HepG2 (cell line): ENCODE results near the gene SMARCE1. TPM values are rescaled to one million over a fixed set of nuclear protein-coding genes. Genes with fewer than 3 reads are reported as not detected.

Experiments used
- ATAC-seq: fragments of 200-7000 bp; cut with Tn5 transposase; 3 replicates; pipeline ENCODE4 v1.9.1; 2020; ENCODE audit warnings: mild to moderate bottlenecking, moderate library complexity
- BruUV-seq: library from RNA; stranded (reverse); fragments of 400-500 nt; replicated peaks from 2 replicates; lab custom pipeline; 2021; lab: Mats Ljungman, UMichigan
- CTCF ChIA-PET: fragments of 300-600 bp; formaldehyde crosslinking; extraction: SDS; loops from one replicate; lab custom pipeline; 2021; ENCODE audit warnings: low total read pairs, inconsistent platforms, low intra/inter-chr PET ratio; lab: Yijun Ruan, JAX
- POLR2A ChIA-PET: fragments of 350-600 bp; sonication (Branson Sonifier 250); formaldehyde crosslinking; loops from one replicate; lab custom pipeline; 2020; ENCODE audit warnings: antibody characterized with exemption, inconsistent platforms; lab: Yijun Ruan, JAX
- DNase-seq: peaks from one replicate; pipeline ENCODE4 v3.0.0-alpha.2; 2015; ENCODE audit warnings: low spot score
- FAIRE-seq: peaks from 3 replicates; lab custom pipeline; 2011; peaks lifted over from hg19 to GRCh38; lab: Jason Lieb, UNC
- H2AFZ ChIP-seq: one replicate; pipeline ENCODE4 v1.6.1; 2011; ENCODE audit warnings: low read length, inconsistent platforms
- H3K27ac ChIP-seq: fragments of 300-600 bp; 3 replicates; pipeline ENCODE4 v1.8.0; 2011; ENCODE audit warnings: mixed run types, mild to moderate bottlenecking, mixed read lengths, low read length, inconsistent platforms; ENCODE audit not compliant: insufficient read depth; ENCODE audit errors: extremely low read length
- H3K27me3 ChIP-seq, 2 experiments: fragments of 200-600 bp in 1 of 2; 2 replicates in 1 of 2; 3 replicates in 1 of 2; pipeline versions ENCODE4 v1.6.0 to v1.8.0; 2011; ENCODE audit warnings: low read length in 2 of 2, mild to moderate bottlenecking in 2 of 2, moderate library complexity in 2 of 2, inconsistent platforms in 1 of 2; ENCODE audit not compliant: insufficient read depth in 2 of 2, control insufficient read depth in 1 of 2
- H3K36me3 ChIP-seq, 2 experiments: fragments of 200-600 bp in 1 of 2; replicated peaks in 1 of 2; 2 replicates in 1 of 2; 3 replicates in 1 of 2; pipeline versions ENCODE4 v1.5.1 to v1.8.0; 2011; ENCODE audit warnings: low read length in 2 of 2, inconsistent platforms in 1 of 2; ENCODE audit not compliant: insufficient read depth in 2 of 2, control insufficient read depth in 1 of 2
- H3K4me1 ChIP-seq: 2 replicates; pipeline ENCODE4 v1.5.1; 2012; ENCODE audit warnings: low read length, inconsistent platforms; ENCODE audit not compliant: insufficient read depth
- H3K4me2 ChIP-seq: 2 replicates; pipeline ENCODE4 v1.6.0; 2011; ENCODE audit warnings: low read depth, low read length, inconsistent platforms
- H3K4me3 ChIP-seq, 3 experiments: fragments of 200-600 bp in 1 of 3; sonication (generic), shearing (Covaris generic) in 1 of 3; replicated peaks in 1 of 3; 2 replicates each; pipeline ENCODE4 v1.5.1; 2011 to 2016; ENCODE audit warnings: low read length in 3 of 3, inconsistent platforms in 2 of 3, low read depth in 2 of 3, mild to moderate bottlenecking in 2 of 3, control low read depth in 1 of 3, mixed read lengths in 1 of 3; ENCODE audit not compliant: insufficient read depth in 1 of 3
- H3K79me2 ChIP-seq: one replicate; pipeline ENCODE4 v1.6.1; 2011; ENCODE audit warnings: low read length, inconsistent platforms; ENCODE audit not compliant: insufficient read depth
- H3K9ac ChIP-seq: 2 replicates; pipeline ENCODE4 v1.6.0; 2011; ENCODE audit warnings: mild to moderate bottlenecking, low read depth, low read length, inconsistent platforms; ENCODE audit not compliant: insufficient read depth
- H3K9me3 ChIP-seq: 2 replicates; pipeline ENCODE4 v1.5.1; 2012; ENCODE audit warnings: mild to moderate bottlenecking, low read length
- H4K20me1 ChIP-seq: 2 replicates; pipeline ENCODE4 v1.6.0; 2011; ENCODE audit warnings: inconsistent platforms, mild to moderate bottlenecking, low read length, moderate library complexity; ENCODE audit not compliant: insufficient read depth
- DPF2 ChIP-seq: sonication (generic); formaldehyde crosslinking; IDR thresholded peaks from 2 replicates; pipeline ENCODE4 v1.4.0; 2020; ENCODE audit warnings: mild to moderate bottlenecking, low read depth, missing genetic modification reagents, borderline replicate concordance
- HNRNPLL ChIP-seq: fragments of 200-400 bp; formaldehyde crosslinking; IDR thresholded peaks from 2 replicates; pipeline ENCODE4 v1.6.1; 2017; ENCODE audit warnings: mild to moderate bottlenecking, low read depth, low read length; ENCODE audit not compliant: poor library complexity, severe bottlenecking
- MAFF ChIP-seq: IDR thresholded peaks from 2 replicates; pipeline ENCODE4 v1.6.1; 2011; ENCODE audit warnings: low read depth, low read length, improper control_type of control experiment
- MAFK ChIP-seq, 2 experiments: IDR thresholded peaks in 1 of 2; conservative IDR thresholded peaks in 1 of 2; 2 replicates each; pipeline ENCODE4 v1.6.1; 2011; ENCODE audit warnings: improper control_type of control experiment in 2 of 2, low read length in 2 of 2
- MED1 ChIP-seq: sonication (generic); formaldehyde crosslinking; IDR thresholded peaks from 2 replicates; pipeline ENCODE4 v1.4.0; 2020; ENCODE audit warnings: missing genetic modification reagents
- PHB2 ChIP-seq: fragments of 450-650 bp; IDR thresholded peaks from 2 replicates; pipeline ENCODE4 v1.6.1; 2018; ENCODE audit not compliant: partially characterized antibody
- PPARG ChIP-seq: conservative IDR thresholded peaks from 2 replicates; pipeline ENCODE4 v1.6.1; 2016; ENCODE audit warnings: missing biosample characterization, missing genetic modification reagents
- PRPF4 ChIP-seq: fragments of 200-400 bp; formaldehyde crosslinking; IDR thresholded peaks from 2 replicates; pipeline ENCODE4 v1.6.1; 2016; ENCODE audit warnings: low read length, low read depth; ENCODE audit not compliant: poor library complexity, severe bottlenecking
- RBAK ChIP-seq: sonication (generic); formaldehyde crosslinking; IDR thresholded peaks from 2 replicates; pipeline ENCODE4 v1.5.1; 2020; ENCODE audit warnings: mild to moderate bottlenecking, missing genetic modification reagents
- RNF219 ChIP-seq: sonication (generic); formaldehyde crosslinking; IDR thresholded peaks from 2 replicates; pipeline ENCODE4 v1.5.0; 2020; ENCODE audit warnings: mild to moderate bottlenecking, missing genetic modification reagents
- SRF ChIP-seq: IDR thresholded peaks from 2 replicates; pipeline ENCODE4 v1.6.1; 2011; ENCODE audit warnings: mild to moderate bottlenecking, low read depth, low read length, moderate library complexity
- TFE3 ChIP-seq: IDR thresholded peaks from 2 replicates; pipeline ENCODE4 v1.6.1; 2016
- YEATS2 ChIP-seq: sonication (generic); formaldehyde crosslinking; IDR thresholded peaks from 2 replicates; pipeline ENCODE4 v1.4.0; 2020; ENCODE audit warnings: missing genetic modification reagents, borderline replicate concordance
- ZFP36L1 ChIP-seq: sonication (generic); formaldehyde crosslinking; IDR thresholded peaks from 2 replicates; pipeline ENCODE4 v1.8.0; 2022; ENCODE audit warnings: mild to moderate bottlenecking, missing genetic modification reagents, moderate library complexity
- WGBS: methylation state at CpG from one replicate; pipeline ENCODE4 v1.1.6; 2017; ENCODE audit warnings: low lambda C conversion rate; 5-methylcytosine and 5-hydroxymethylcytosine counted together
- in situ Hi-C: cut with HindIII; loops from 2 replicates; pipeline ENCODE4 v1.10.0; 2017; ENCODE audit warnings: low pct_unique_long_range_greater_than_20kb; ENCODE audit not compliant: extremely low pct_ligation_motif_present
- intact Hi-C: fragments of 100-400 bp; cut with micrococcal nuclease; formaldehyde crosslinking; loops from one replicate; pipeline ENCODE4 v1.10.0; 2022; ENCODE audit not compliant: unreplicated experiment
- polyA plus RNA-seq, 8 experiments: library from polyadenylated mRNA; depleted of rRNA in 3 of 8; stranded (reverse) in 7 of 8; unstranded in 1 of 8; fragments of >200 nt; fragmentation: Illumina TruSeq in 4 of 8; extraction: Trizol in 4 of 8; gene quantifications; 2 replicates each; pipeline versions ENCODE4 v1.2.1 to v1.2.3, GENCODE V29; 2011 to 2016; ENCODE audit warnings: low read depth in 4 of 8, missing spikeins in 1 of 8, mixed read lengths in 1 of 8; ENCODE audit not compliant: insufficient read depth in 1 of 8
- total RNA-seq, 5 experiments: library from RNA; depleted of rRNA; stranded (reverse); fragments of >200 nt; fragmentation: Illumina TruSeq; extraction: Trizol; gene quantifications; 2 replicates each; pipeline ENCODE4 v1.2.3, GENCODE V29; 2016; ENCODE audit warnings: low read depth in 1 of 5
- TF ChIP-seq, protein P1 (sequence below): sonication (generic); formaldehyde crosslinking; IDR thresholded peaks from 2 replicates; pipeline ENCODE4 v1.5.1; 2020; ENCODE audit warnings: missing genetic modification reagents, mild to moderate bottlenecking, borderline replicate concordance

The SMARCE1 gene
- total and polyA plus RNA-seq, 2 of the 13 experiments (the other 11 are each of a cell fraction or from before 2014, with no cell fraction given), result 43.5 to 127 TPM

DNA sequence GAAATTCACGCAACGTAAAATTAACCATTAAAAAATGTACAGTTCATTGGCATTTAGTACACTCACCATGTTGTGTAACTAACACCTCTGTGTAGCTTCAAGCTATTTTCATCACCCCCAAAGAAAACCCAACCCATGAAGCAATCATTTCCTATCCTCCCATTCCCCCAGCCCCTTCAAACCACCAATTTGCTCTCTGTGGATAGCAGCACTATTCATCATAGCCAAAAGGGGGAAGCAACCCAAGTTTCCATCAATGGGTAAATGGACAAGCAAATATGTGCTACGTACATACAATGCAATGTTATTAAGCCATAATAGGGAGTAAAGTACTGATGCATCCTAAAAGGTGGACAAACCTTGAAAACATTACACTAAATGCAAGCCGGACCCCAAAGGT, 28.3 kb upstream of the SMARCE1 start:
- H2AFZ ChIP-seq, result no peak overlapping the region
- 82% methylated on average over 4 of the region's 4 CpGs for WGBS
- BruUV-seq, result no TSS peak
- no peak overlapping the region for H3K4me2 ChIP-seq
- peaks cover 0 to 20% of the 10 kb centered on the region in 2 experiments; a peak in 2 of 5 replicates for H3K27me3 ChIP-seq
- intact Hi-C loops, result no loop called here
- no peaks in the 10 kb centered on the region for H3K9me3 ChIP-seq
- ChIA-PET POLR2A (no interaction called here), CTCF (no interaction called here)
- no peaks in the 10 kb centered on the region for H3K4me1 ChIP-seq
- no peaks in the 10 kb centered on the region for H4K20me1 ChIP-seq
- TF ChIP-seq PRPF4, result no peak
- no peak for TF ChIP-seq RBAK (CRISPR knock-in tag)
- TF ChIP-seq DPF2, result no peak
- TF ChIP-seq HNRNPLL, result no peak
- TF ChIP-seq, protein P1, sequence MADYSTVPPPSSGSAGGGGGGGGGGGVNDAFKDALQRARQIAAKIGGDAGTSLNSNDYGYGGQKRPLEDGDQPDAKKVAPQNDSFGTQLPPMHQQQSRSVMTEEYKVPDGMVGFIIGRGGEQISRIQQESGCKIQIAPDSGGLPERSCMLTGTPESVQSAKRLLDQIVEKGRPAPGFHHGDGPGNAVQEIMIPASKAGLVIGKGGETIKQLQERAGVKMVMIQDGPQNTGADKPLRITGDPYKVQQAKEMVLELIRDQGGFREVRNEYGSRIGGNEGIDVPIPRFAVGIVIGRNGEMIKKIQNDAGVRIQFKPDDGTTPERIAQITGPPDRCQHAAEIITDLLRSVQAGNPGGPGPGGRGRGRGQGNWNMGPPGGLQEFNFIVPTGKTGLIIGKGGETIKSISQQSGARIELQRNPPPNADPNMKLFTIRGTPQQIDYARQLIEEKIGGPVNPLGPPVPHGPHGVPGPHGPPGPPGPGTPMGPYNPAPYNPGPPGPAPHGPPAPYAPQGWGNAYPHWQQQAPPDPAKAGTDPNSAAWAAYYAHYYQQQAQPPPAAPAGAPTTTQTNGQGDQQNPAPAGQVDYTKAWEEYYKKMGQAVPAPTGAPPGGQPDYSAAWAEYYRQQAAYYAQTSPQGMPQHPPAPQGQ, result no peak
- no peak for TF ChIP-seq PPARG (CRISPR knock-in tag)
- TF ChIP-seq YEATS2 (CRISPR knock-in tag), result no peak
- in situ Hi-C loops, result no loop called here
- ATAC-seq (no peak), DNase-seq (no peak), FAIRE-seq (no peak)
- H3K4me3 ChIP-seq, result no peak overlapping the region
- no peak overlapping the region for H3K27ac ChIP-seq
- H3K79me2 ChIP-seq, result no peaks in the 10 kb centered on the region
- no peaks in the 10 kb centered on the region for H3K36me3 ChIP-seq
- no peak overlapping the region for H3K9ac ChIP-seq

DNA sequence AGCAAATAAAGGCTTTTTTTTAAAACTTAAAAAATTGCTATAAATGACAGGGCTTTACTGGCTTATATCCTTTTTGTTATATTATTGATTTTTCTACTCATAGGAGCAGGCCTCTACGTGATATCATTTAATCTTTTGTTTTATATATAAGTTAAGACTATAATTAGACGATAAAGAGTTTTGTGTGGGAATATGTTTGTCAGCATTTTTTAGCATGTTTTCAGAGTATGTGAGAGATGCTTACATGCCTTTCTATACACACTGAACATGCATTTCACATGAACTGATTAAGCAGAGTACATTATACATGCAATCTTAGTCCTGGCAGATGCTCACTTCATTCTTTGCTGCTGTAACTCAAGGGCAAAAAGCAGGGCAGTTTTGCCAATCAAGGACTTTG, 25.0 kb upstream of the SMARCE1 start:
- FAIRE-seq, result no peak
- no peak for DNase-seq
- Histone ChIP-seq H2AFZ (no peak overlapping the region), H3K4me2 (no peak overlapping the region), H3K4me3 (no peak overlapping the region), H3K4me1 (no peaks in the 10 kb centered on the region), H4K20me1 (no peaks in the 10 kb centered on the region), H3K27ac (no peak overlapping the region), H3K9me3 (no peaks in the 10 kb centered on the region), H3K9ac (no peak overlapping the region), H3K36me3 (no peaks in the 10 kb centered on the region), H3K79me2 (no peaks in the 10 kb centered on the region), H3K27me3 (peaks cover 0 to 20% of the 10 kb centered on the region in 2 experiments; a peak in 2 of 5 replicates)
- WGBS, result 17% methylated on average over 2 of the region's 2 CpGs
- ChIA-PET POLR2A (no interaction called here), CTCF (no interaction called here)
- intact Hi-C loops, result no loop called here
- in situ Hi-C loops, result no loop called here
- BruUV-seq, result no TSS peak
- no peak for ATAC-seq
- TF ChIP-seq ZFP36L1 (CRISPR knock-in tag) (no peak), RNF219 (CRISPR knock-in tag) (no peak), TFE3 (CRISPR knock-in tag) (no peak), MAFK (conservative IDR thresholded peaks at IDR 0.05 in 1 of 2, IDR thresholded peaks at IDR 0.05 in 1 of 2; ENCODE audit: low read length in 2 of 2) (peak; percentile 70 to 77), MAFF (peak; percentile 68), SRF (no peak), PHB2 (no peak), MED1 (CRISPR knock-in tag) (no peak)
